OCI-LY1 (cell line): ENCODE measurements around the gene NACA.

ENCODE experiments used
- H2AFZ ChIP-seq: fragments of 200-600 bp; sonication (generic), shearing (Covaris generic); 2 replicates; pipeline ENCODE4 v1.6.0; 2014; ENCODE audit warnings: antibody characterized with exemption, mild to moderate bottlenecking, low read length
- H3F3A ChIP-seq: fragments of 200-600 bp; sonication (generic), shearing (Covaris generic); 2 replicates; pipeline ENCODE4 v1.6.0; 2014; ENCODE audit warnings: mild to moderate bottlenecking, antibody characterized with exemption, low read length, moderate library complexity; ENCODE audit not compliant: insufficient read depth
- H3K27ac ChIP-seq: fragments of 200-600 bp; sonication (generic); 2 replicates; pipeline ENCODE4 v1.5.1; 2014; ENCODE audit warnings: low read length, mixed run types, mild to moderate bottlenecking, low read depth; ENCODE audit not compliant: poor library complexity, severe bottlenecking
- H3K27me3 ChIP-seq: fragments of 200-600 bp; sonication (generic); 2 replicates; pipeline ENCODE4 v1.6.0; 2014; ENCODE audit warnings: antibody characterized with exemption, mild to moderate bottlenecking, low read length, moderate library complexity; ENCODE audit not compliant: insufficient read depth
- H3K36me3 ChIP-seq: fragments of 200-600 bp; sonication (generic); 2 replicates; pipeline ENCODE4 v1.6.1; 2014; ENCODE audit warnings: mild to moderate bottlenecking, antibody characterized with exemption, low read length, moderate library complexity, mixed read lengths; ENCODE audit not compliant: insufficient read depth
- H3K4me1 ChIP-seq: fragments of 200-600 bp; sonication (generic); 2 replicates; pipeline ENCODE4 v1.5.1; 2014; ENCODE audit warnings: mild to moderate bottlenecking, low read length, moderate library complexity; ENCODE audit not compliant: insufficient read depth, severe bottlenecking
- H3K4me2 ChIP-seq: fragments of 200-600 bp; sonication (generic), shearing (Covaris generic); 2 replicates; pipeline ENCODE4 v1.6.1; 2014; ENCODE audit warnings: low read length
- H3K4me3 ChIP-seq: fragments of 200-600 bp; sonication (generic); 2 replicates; pipeline ENCODE4 v1.5.1; 2014; ENCODE audit warnings: low read length, low read depth, mild to moderate bottlenecking, mixed read lengths; ENCODE audit not compliant: poor library complexity, severe bottlenecking
- H3K79me2 ChIP-seq: fragments of 200-600 bp; shearing (Covaris generic); 2 replicates; pipeline ENCODE4 v1.6.1; 2016; ENCODE audit warnings: mixed run types, low read length, mixed read lengths; ENCODE audit not compliant: insufficient read depth
- H3K9ac ChIP-seq: fragments of 200-600 bp; sonication (generic), shearing (Covaris generic); 2 replicates; pipeline ENCODE4 v1.6.1; 2014; ENCODE audit warnings: mild to moderate bottlenecking, low read length, mixed read lengths
- H3K9me2 ChIP-seq: fragments of 200-600 bp; sonication (generic), shearing (Covaris generic); 2 replicates; pipeline ENCODE4 v1.6.1; 2014; ENCODE audit warnings: low read depth, mild to moderate bottlenecking, low read length, mixed read lengths
- H3K9me3 ChIP-seq: fragments of 200-600 bp; shearing (Covaris generic); 2 replicates; pipeline ENCODE4 v1.6.1; 2014; ENCODE audit warnings: low read length, mixed read lengths
- H4K20me1 ChIP-seq: fragments of 200-600 bp; sonication (generic), shearing (Covaris generic); 2 replicates; pipeline ENCODE4 v1.6.0; 2016; ENCODE audit warnings: mild to moderate bottlenecking, low read length; ENCODE audit not compliant: insufficient read depth
- CTCF ChIP-seq: fragments of 200-600 bp; sonication (generic), shearing (Covaris generic); IDR thresholded peaks from 2 replicates; pipeline ENCODE4 v1.5.1; 2017; ENCODE audit warnings: mild to moderate bottlenecking, antibody characterized with exemption, low read length, moderate library complexity, mixed read lengths
- EZH2 ChIP-seq: fragments of 200-600 bp; sonication (generic), shearing (Covaris generic); IDR thresholded peaks from 2 replicates; pipeline ENCODE4 v1.8.0; 2017; ENCODE audit warnings: borderline replicate concordance, mixed run types, mild to moderate bottlenecking, antibody characterized with exemption, low read length, moderate library complexity, mixed read lengths

Gene NACA

GRCh38 chr12:56718149-56718548 lies 7.0 kb downstream of the NACA start:
- no peaks in the 10 kb centered on the region for H3K9me2 ChIP-seq
- H3K36me3 ChIP-seq, result peaks cover 96% of the 10 kb centered on the region
- H3K4me1 ChIP-seq, result peaks cover 30% of the 10 kb centered on the region
- peaks cover 51% of the 10 kb centered on the region for H3K79me2 ChIP-seq
- no peak overlapping the region for H2AFZ ChIP-seq
- H4K20me1 ChIP-seq, result peaks cover 13% of the 10 kb centered on the region
- no peaks in the 10 kb centered on the region; the same call in none of the 2 replicates for H3F3A ChIP-seq
- no peak overlapping the region for H3K27ac ChIP-seq
- no peaks in the 10 kb centered on the region for H3K9me3 ChIP-seq
- no peak overlapping the region for H3K4me2 ChIP-seq
- no peak overlapping the region for H3K4me3 ChIP-seq
- TF ChIP-seq EZH2 (no peak), CTCF (no peak)
- no peak overlapping the region for H3K9ac ChIP-seq
- no peaks in the 10 kb centered on the region for H3K27me3 ChIP-seq

- Histone ChIP-seq H3K27ac (no peak overlapping the region), H3K9me2 (no peaks in the 10 kb centered on the region), H3K36me3 (peaks cover 96% of the 10 kb centered on the region), H3K79me2 (peaks cover 41% of the 10 kb centered on the region), H3K4me3 (no peak overlapping the region), H4K20me1 (peaks cover 13% of the 10 kb centered on the region), H3F3A (no peaks in the 10 kb centered on the region; the same call in none of the 2 replicates), H3K4me1 (peaks cover 20% of the 10 kb centered on the region), H3K27me3 (no peaks in the 10 kb centered on the region), H3K9me3 (no peaks in the 10 kb centered on the region), H3K9ac (no peak overlapping the region), H3K4me2 (no peak overlapping the region), H2AFZ (no peak overlapping the region)
- TF ChIP-seq CTCF (no peak), EZH2 (no peak)
These were observed 7.9 kb downstream of the NACA start for GRCh38 chr12:56716933-56717880.

GRCh38 chr12:56716458-56716857 lies 8.6 kb downstream of the NACA start:
- H3K27me3 ChIP-seq, result no peaks in the 10 kb centered on the region
- no peak for TF ChIP-seq CTCF
- H3K4me1 ChIP-seq, result peaks cover 13% of the 10 kb centered on the region
- H3F3A ChIP-seq, result peaks cover 3% of the 10 kb centered on the region
- H3K4me2 ChIP-seq, result no peak overlapping the region
- H2AFZ ChIP-seq, result no peak overlapping the region
- peaks cover 92% of the 10 kb centered on the region for H3K36me3 ChIP-seq
- H3K27ac ChIP-seq, result no peak overlapping the region
- peaks cover 13% of the 10 kb centered on the region for H4K20me1 ChIP-seq
- H3K4me3 ChIP-seq, result no peak overlapping the region
- H3K9ac ChIP-seq, result no peak overlapping the region
- H3K9me2 ChIP-seq, result no peaks in the 10 kb centered on the region
- no peaks in the 10 kb centered on the region for H3K9me3 ChIP-seq
- peaks cover 34% of the 10 kb centered on the region for H3K79me2 ChIP-seq
